ENCODE data around the gene ADAM15. TPM values are rescaled to one million over a fixed set of nuclear protein-coding genes. Genes with fewer than 3 reads are reported as not detected.

Gene ADAM15
- total and polyA plus RNA-seq, 2 of the 8 experiments (the other 6 are each of a cell fraction or from before 2014, with no cell fraction given), result 32.9 to 37.6 TPM

DNA sequence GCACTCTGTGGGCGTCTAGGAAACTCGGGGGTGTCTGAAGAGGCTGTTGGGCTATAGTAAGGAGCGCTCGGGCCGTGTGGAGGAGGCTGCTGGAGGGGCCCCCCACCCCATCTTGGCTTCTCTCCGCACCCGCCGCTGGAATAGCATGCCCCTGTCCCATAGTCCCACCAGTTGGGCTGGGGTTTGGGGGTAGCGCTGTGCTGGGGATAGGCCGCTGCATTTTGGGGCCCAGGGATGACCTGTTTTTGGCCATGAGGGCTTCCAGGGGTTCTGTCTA lies 28.0 kb downstream of the ADAM15 start:
- Histone ChIP-seq H3K79me1 (ENCODE audit: low read depth, low read length) (no peaks in the 10 kb centered on the region), H3K27me3 (replicated peaks in 1 of 4; ENCODE audit: control insufficient read depth in 3 of 4, extremely low read depth in 1 of 4, insufficient read depth in 3 of 4, low read length in 3 of 4) (peaks cover 49 to 64% (median 61%) of the 10 kb centered on the region in 4 experiments), H2BK20ac (ENCODE audit: low read length) (no peak overlapping the region), H3K4me1 (replicated peaks in 1 of 4; ENCODE audit: control insufficient read depth in 3 of 4, insufficient read depth in 4 of 4, low read length in 3 of 4) (peaks cover 0 to 36% (median 17%) of the 10 kb centered on the region in 4 experiments; a peak in 6 of 7 replicates), H2AFZ (ENCODE audit: low read length) (no peak overlapping the region), H4K91ac (replicated peaks; ENCODE audit: insufficient read length, low read length) (no peak overlapping the region), H3K9ac (replicated peaks in 1 of 4; ENCODE audit: extremely low read depth in 1 of 4, low read depth in 3 of 4, low read length in 3 of 4) (no peak overlapping the region), H4K5ac (ENCODE audit: insufficient read length, low read depth, low read length) (no peak overlapping the region), H2BK120ac (replicated peaks; ENCODE audit: low read depth, low read length) (no peak overlapping the region), H3K36me3 (ENCODE audit: control insufficient read depth in 2 of 4, insufficient read depth in 4 of 4, low read length in 3 of 4) (no peaks in the 10 kb centered on the region), H3K23me2 (ENCODE audit: low read depth, low read length) (peaks cover 16% of the 10 kb centered on the region; the same call in 1 of the 2 replicates), H3K23ac (ENCODE audit: insufficient read length) (no peak overlapping the region), H3K14ac (ENCODE audit: insufficient read length) (no peak overlapping the region), H3K18ac (ENCODE audit: extremely low read depth, low read length) (no peak overlapping the region; the same call in 1 of the 2 replicates), H2AK5ac (ENCODE audit: low read depth, low read length) (0 out of 2 replicates have a peak overlapping the region, but pooled peaks have one; percentile 48), H3K4me2 (ENCODE audit: insufficient read depth in 1 of 2, low read depth in 2 of 2, low read length in 2 of 2) (peak overlapping the region; percentile 93 to 95), H3K79me2 (ENCODE audit: control insufficient read depth in 1 of 2, insufficient read depth in 2 of 2, low read length in 2 of 2) (no peaks in the 10 kb centered on the region), H3K4ac (replicated peaks; ENCODE audit: insufficient read length, low read depth, low read length) (no peak overlapping the region), H4K8ac (ENCODE audit: extremely low read depth, insufficient read depth, low read length) (no peak overlapping the region), H3K4me3 (ENCODE audit: extremely low read depth in 1 of 4, insufficient read depth in 2 of 4, low read depth in 3 of 4, low read length in 4 of 4) (peak overlapping the region; percentile 57 to 77 (median 64)), H3K9me3 (ENCODE audit: insufficient read depth in 2 of 2, low read depth in 1 of 2, low read length in 1 of 2) (no peaks in the 10 kb centered on the region), H4K20me1 (replicated peaks in 1 of 2; ENCODE audit: control insufficient read depth in 1 of 2, insufficient read depth in 2 of 2, low read length in 2 of 2) (peaks cover 0 to 13% of the 10 kb centered on the region in 2 experiments), H2BK15ac (ENCODE audit: low read length) (peak overlapping the region; percentile 46; the same call in 1 of the 2 replicates), H2BK5ac (ENCODE audit: low read depth, low read length) (no peak overlapping the region), H2BK12ac (ENCODE audit: low read depth, low read length) (no peak overlapping the region), H3K27ac (ENCODE audit: low read depth, low read length) (no peak overlapping the region), H3K56ac (replicated peaks; ENCODE audit: insufficient read length, low read depth, low read length) (no peak overlapping the region)
- DNase-seq (ENCODE audit: low read depth in 1 of 2, low spot score in 2 of 2) (no peak), FAIRE-seq (no peak)
- CTCF ChIA-PET (ENCODE audit: partially characterized antibody), result interaction anchor here (0.5 to 33.9 kb wide), 7 partner anchors 8 to 197 kb away, joined by 3 to 907 read pairs (median 6); partner anchors contain the start of genes ADAM15 and EFNA4
- TF ChIP-seq CHD2 (IDR thresholded peaks at IDR 0.05; ENCODE audit: low read length) (no peak), PHF8 (conservative IDR thresholded peaks at IDR 0.05; ENCODE audit: low read depth, low read length) (0 out of 2 replicates have a peak, but pooled peaks have one; percentile 5), BRCA1 (IDR thresholded peaks at IDR 0.05; ENCODE audit: low read depth, low read length) (no peak), CHD1 (IDR thresholded peaks at IDR 0.05; ENCODE audit: low read depth, low read length) (no peak), GABPA (IDR thresholded peaks at IDR 0.05; ENCODE audit: borderline replicate concordance, insufficient read depth, low read length) (no peak)
- TF ChIP-seq, protein P1, sequence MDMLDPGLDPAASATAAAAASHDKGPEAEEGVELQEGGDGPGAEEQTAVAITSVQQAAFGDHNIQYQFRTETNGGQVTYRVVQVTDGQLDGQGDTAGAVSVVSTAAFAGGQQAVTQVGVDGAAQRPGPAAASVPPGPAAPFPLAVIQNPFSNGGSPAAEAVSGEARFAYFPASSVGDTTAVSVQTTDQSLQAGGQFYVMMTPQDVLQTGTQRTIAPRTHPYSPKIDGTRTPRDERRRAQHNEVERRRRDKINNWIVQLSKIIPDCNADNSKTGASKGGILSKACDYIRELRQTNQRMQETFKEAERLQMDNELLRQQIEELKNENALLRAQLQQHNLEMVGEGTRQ (IDR thresholded peaks at IDR 0.05; ENCODE audit: low read length), result no peak
- TF ChIP-seq, protein P2, sequence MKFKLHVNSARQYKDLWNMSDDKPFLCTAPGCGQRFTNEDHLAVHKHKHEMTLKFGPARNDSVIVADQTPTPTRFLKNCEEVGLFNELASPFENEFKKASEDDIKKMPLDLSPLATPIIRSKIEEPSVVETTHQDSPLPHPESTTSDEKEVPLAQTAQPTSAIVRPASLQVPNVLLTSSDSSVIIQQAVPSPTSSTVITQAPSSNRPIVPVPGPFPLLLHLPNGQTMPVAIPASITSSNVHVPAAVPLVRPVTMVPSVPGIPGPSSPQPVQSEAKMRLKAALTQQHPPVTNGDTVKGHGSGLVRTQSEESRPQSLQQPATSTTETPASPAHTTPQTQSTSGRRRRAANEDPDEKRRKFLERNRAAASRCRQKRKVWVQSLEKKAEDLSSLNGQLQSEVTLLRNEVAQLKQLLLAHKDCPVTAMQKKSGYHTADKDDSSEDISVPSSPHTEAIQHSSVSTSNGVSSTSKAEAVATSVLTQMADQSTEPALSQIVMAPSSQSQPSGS (IDR thresholded peaks at IDR 0.05; ENCODE audit: low read length), result no peak
- WGBS, 2 experiments (ENCODE audit: extremely low coverage in 1 of 2, insufficient coverage in 1 of 2, insufficient read length in 1 of 2, insufficient replicate concordance in 2 of 2, low coverage in 1 of 2, low lambda C conversion rate in 2 of 2, missing lambda C conversion rate in 1 of 2), result 4% methylated on average over 8 of the region's 10 CpGs; no CpG with 5 or more reads in 1 of the 2 experiments
- POLR2A ChIA-PET (ENCODE audit: partially characterized antibody), result interaction anchor here (0.7 to 2.6 kb wide), 9 partner anchors 9 to 108 kb away, joined by 3 to 21 read pairs (median 4); partner anchors contain the start of genes ADAM15, EFNA4 and SHC1

All from H1 (cell line).